ENCODE results near the gene PIEZO2. TPM values are rescaled to one million over a fixed set of nuclear protein-coding genes. Genes with fewer than 3 reads are reported as not detected.

Gene PIEZO2
- total RNA-seq, 1 donor from 2014 or later, result 100.0 TPM

DNA sequence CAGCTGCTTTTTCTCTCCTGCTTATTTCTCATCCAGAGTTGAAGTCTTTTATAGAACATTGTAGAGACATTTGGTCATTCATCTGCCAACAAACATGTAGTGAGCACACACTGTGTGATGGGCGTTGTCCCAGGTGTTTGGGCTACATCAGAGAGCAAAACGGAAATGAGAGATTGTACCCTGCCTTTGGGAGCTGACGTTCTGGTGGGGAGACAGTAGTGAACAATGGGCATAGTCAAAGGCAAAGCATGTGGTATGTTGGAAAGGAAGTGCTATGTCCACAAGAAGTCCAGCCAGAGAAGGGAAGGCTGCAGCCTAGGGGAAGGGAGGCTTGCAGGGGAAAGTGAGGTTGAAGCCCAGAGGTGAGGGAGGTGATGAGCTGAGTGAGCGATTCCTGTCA is 78.1 kb downstream of the PIEZO2 start:
- DNase-seq (ENCODE audit: extremely low read depth, low read depth, low spot score), result no peak

DNA sequence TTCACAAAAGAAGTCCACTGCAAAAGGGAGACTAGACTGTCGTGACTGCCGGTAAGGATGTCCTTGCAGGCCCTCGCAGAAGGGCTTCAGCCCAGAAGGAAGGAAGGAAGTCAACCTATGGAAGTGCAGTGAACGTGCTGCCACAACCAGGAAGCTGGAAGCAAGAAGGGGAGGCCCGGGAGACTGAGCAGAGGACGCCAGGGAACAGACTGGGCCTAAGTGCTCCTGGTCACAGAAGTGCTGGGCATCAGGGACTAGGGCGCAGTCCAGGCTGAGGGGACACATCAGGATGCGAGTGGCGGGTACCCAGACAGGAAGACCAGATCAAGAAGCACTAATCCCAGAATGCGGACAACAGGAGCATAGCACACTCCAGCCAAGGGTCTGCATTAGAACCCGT is 78.8 kb downstream of the PIEZO2 start:
- DNase-seq (ENCODE audit: extremely low read depth, low read depth, low spot score), result no peak

DNA sequence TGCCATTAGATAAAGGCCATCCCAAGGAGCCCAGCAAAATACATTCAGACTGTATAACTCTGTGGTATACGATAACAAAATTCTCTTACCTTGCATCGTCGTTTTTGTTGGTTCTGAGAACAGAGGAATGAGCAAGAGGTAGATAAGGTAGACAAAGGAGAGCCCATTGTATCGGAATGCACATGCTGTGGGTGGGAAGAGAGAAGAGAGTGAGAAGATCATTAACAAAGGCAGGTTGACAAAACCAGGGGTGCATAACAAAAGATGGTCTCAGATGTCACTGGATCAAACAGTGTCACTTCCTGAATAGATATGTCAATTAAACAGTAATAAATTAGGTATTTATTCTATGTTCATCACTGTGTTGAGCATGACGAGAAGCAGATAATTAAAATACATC is 83.3 kb downstream of the PIEZO2 start:
- DNase-seq (ENCODE audit: extremely low read depth, low read depth, low spot score), result no peak

DNA sequence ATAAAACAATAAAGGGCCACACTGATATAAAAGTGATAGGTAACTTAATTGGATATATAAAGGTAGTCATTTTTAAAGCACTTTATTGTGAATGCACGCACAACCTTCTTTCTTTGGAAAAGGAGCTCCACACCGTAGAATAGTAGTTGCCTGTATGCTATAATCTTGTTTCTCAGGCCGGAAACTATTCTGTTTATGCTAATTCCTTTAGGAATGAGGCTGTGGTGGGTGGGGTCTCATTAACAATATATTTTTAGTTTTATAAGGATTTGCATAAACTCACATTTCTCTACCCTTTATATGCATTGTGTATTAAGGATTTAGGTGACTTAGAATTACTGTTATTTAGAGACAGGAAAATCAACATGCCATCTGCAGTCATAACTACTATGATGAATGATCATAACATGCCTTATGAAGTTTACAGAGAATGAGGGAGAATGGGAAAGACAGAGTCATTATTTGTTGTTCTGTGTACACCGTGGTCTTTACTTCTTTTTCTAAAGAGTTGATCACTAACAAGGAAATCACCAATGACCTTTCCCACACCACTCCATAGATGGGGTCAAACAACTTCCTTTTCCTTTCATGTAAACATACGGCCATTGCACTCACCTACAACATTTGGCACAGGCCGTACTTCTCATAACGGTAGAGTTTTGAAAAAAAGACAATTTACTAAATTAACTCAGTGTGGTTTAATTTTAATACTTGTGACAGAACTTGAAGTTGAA is 84.5 kb downstream of the PIEZO2 start:
- no peak for DNase-seq (ENCODE audit: extremely low read depth, low read depth, low spot score)

DNA sequence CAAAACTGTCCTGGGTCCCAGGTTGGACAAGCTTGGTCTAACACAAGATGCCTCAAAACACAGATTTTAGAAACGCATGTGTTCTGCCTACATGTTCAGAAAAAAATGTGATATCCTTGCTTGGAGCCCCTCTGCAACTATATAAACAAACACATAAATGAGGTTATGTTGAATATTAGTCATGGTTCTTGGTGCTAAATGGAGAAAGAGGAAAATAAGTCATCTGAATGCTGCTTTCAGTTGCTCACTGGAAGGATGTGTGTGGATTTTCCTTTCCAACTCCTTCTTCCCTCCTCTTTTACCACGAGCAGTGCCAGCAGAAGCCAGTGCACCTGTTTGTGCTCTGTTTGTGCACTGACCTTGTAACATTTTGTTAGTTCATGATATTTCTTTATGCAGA is 85.3 kb downstream of the PIEZO2 start:
- DNase-seq (ENCODE audit: extremely low read depth, low read depth, low spot score), result no peak

DNA sequence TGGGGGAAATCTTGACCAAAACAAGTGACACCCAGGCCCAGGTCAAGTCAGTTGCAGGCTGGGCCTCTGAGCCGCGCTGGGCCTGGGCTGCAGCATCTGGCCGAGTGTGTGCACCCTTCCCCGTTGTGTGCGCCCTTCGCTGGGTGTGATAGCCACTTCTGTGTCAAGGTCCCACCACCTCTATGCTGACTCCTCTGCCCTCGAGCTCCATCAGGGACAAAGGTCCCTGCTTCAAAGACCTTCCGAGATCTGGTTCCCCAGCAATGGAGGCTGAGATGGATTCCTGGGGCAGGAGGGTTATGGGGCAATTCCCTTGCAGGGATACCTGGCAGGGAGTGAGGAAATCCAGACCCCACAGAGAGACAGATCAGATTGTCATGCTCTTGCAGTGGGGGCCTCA is 93.6 kb downstream of the PIEZO2 start:
- no peak for DNase-seq (ENCODE audit: extremely low read depth, low read depth, low spot score)

DNA sequence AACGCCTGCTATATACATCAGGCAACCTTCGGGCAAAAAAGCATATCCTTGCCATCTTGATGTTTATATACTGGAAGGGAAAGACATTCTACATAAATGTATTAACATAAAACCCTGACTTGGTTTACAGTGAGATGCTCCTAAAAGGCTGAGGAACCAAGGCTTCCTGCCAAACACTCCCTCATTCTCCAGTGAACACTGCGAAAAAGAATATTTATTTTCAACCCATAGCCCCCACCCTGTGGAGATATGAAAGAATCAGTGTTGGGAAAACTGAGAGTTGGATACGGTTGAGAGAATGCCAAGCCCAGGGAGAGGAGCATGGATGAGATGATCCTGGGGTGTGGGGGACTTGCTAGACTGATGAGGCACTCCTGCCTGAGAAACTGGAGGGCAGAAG is 94.9 kb downstream of the PIEZO2 start:
- no peak for DNase-seq (ENCODE audit: extremely low read depth, low read depth, low spot score)

DNA sequence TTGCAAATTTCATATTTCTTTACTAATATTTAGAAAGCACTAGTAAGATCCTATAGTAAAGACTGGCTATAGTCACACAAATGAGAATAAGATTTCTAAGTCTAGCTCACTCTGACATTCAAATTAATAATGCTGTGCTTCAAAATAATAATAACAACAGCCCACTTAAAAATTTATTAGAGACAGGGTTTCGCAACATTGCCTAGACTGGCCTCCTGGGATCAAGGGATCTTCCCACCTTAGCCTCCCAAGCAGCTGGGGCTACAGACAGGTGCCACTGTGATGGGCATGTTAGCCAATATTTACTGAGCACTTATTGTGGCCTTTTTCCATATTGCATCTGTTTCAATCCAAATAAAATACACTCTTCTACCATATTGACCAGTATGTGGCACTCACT is 96.1 kb downstream of the PIEZO2 start:
- no peak for DNase-seq (ENCODE audit: extremely low read depth, low read depth, low spot score)

DNA sequence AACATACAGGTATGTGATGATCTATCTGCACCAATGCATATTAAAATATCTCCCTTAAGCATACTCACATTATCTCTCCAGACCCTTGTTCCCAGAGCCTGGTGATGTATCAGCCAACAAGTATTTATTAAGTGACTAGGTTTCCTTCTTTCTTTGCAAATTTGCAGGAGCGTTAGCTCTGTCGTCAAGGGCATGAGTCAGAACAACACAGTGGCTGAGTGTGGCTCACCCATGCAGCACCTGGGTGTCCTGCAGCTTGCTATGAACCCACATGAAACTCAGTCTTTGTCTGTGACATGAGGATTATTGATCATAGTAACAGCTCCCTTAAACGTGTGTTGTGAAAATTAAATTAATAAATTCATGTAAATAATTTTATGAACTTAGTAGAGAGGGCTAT is 96.6 kb downstream of the PIEZO2 start:
- DNase-seq (ENCODE audit: extremely low read depth, low read depth, low spot score), result no peak

DNA sequence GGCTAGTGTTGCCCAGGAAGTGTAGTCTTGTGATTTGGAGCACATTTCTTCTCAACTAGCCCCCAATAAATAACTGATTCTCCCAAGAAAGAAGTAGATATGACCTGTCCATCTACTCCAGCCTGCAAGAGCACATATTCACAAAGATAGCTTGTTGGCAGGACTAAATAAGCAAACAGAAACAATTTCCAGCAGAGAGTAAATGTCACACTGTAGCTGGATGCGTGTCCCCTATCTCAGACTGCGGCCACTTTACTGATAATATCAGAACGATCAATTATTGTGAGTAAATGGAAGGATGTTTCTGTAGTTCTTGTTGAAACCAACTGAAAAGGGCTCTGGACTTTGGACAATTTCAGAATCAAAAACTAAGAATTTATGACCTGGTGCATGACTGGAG is 97.9 kb downstream of the PIEZO2 start:
- no peak for DNase-seq (ENCODE audit: extremely low read depth, low read depth, low spot score)

DNA sequence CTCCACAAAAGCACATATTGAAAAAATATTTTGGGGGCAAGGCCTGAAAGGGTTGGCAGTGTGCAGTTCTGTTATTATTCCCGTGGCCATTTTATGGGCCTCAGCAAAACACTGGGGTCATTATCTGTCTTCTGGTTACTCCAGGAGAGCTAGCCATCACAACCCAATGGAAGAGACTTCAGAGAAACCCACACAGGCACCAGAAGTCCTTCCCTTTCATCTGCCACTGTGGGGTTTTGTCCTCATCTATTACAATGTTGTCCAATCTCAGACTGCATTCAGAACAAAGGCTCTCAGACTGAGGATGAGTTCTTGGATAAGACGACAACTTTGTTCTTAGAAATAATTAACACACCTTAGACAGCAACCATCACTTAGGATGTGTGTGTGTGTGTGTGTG is 98.4 kb downstream of the PIEZO2 start:
- no peak for DNase-seq (ENCODE audit: extremely low read depth, low read depth, low spot score)

DNA sequence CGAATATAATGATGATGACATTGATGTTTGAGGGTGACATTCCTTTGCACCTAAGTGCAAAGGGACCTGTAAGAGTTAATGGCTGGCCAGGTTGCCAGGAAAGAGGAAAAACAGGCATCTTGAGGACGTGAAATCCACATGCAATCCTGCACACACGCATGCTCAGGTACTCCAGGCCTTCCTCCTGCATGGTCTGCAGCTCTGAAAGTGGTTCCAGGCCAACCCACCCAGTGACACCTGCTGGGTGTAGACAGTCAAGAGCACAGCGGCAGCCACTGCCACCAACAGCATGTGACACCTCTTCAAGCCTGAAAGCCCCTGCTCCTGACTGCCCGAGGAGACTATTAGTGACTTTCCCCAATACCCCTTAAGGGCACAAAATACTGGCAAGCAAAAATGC is 101.6 kb downstream of the PIEZO2 start:
- DNase-seq (ENCODE audit: extremely low read depth, low read depth, low spot score), result no peak

DNA sequence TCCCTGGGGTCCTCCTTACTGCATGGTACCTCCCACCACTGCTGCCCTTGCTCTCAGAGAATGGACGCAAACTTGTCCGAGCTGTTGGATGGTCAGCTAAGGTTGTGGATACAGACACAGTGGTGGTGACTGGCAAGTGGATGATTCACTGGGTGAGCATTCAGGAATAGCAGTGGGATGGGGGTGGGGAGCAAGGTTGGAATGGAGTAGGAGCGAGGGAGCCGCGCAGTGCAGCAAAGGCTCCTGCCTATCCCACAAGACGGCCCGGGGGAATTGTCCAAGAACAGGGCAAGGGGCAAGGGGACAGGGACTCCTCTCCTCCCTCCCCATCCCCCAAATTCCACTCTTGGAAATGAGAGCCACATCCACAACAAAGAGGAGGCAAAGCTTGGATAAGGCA is 102.2 kb downstream of the PIEZO2 start:
- DNase-seq (ENCODE audit: extremely low read depth, low read depth, low spot score), result no peak

DNA sequence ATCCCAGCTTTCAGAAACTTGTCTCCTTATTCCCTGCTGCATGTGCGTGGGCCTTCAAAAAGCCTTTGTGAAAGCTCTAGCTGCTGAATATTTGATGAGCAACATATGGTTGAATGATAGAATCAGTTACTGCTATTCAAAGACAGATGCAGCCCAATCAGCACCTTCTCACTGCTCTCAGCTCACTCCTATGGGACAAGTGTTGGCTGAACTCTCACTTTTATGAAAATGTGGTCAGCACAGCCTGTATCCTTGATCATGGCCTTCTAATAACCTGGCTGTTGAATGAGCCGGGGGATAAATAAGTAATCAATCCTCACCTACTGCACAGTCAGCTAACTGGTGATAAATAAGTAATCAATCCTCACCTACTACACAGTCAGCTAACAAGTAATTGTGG is 103.2 kb downstream of the PIEZO2 start:
- no peak for DNase-seq (ENCODE audit: extremely low read depth, low read depth, low spot score)

DNA sequence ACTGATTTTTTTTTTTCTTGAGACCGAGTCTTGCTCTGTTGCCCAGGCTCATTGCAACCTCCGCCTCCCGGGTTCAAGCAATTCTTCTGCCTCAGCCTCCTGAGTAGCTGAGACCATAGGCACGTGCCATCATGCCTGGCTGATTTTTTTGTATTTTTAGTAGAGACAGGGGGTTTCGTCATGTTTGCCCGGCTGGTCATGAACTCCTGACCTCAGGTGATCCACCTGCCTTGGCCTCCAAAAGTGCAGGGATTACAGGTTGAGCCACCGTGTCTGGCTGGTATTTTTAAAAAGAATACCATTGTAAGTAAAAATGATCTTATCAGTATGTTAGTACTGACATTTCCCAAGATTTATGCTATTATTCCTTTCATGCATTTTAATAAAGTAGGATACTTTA is 105.7 kb downstream of the PIEZO2 start:
- DNase-seq (ENCODE audit: extremely low read depth, low read depth, low spot score), result no peak

DNA sequence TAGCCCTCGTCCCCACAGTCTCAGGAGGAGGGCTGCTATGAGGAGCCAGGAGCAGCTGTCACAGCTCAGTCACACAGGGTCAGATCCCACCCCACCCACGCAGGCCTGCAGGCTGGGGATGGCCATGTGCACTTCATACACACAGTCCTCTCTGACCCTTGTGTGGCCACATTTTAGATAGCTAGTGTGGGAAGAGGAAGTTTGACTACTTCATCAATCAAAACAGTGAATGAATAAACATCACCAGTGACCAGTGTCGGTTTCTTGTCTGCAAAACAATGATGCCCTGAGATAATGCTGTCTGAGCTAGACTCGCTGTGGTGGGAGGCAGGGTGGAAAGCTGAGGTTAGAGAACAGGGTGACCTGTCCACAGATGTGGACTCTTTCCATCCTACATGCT is 107.1 kb downstream of the PIEZO2 start:
- DNase-seq (ENCODE audit: extremely low read depth, low read depth, low spot score), result no peak

DNA sequence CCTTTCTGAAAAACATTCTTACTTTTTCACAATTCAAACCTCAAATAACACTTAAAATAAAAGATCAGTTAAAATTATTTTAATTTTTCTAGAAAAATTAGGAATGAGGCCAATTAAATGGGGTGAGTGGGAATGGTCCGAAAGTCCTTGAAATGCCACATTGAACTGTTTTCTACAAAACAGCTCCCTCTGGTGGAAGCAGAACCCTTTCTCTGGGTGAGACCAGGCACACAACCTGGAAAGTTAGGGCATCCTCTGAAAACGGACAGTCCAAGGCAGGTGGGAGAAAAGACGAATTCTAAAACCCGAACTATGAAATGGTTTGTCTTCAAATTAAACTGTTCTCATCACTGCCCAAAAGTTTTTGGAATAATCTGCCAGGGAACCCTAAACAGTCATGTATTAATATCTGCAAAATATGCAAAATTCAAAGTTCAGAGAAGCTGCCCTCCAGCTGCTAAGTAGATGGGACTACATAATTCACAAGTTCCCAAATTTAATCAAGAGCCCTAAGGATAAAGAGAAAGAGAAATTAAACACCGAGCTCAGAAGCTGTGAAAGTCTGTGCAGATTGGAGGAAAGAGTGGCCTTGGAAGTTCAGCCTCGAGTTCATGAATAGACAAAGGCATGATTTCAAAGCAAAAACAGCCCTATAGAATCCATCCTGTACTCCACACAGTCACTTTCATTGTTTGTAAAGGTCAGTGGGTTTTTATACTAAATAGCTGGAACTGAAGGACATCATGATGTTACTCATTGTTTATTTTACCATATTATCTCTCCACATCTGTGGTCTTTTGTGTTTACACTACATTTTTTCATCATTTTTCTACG is 108.3 kb downstream of the PIEZO2 start:
- peak; percentile 52 for DNase-seq (ENCODE audit: extremely low read depth, low read depth, low spot score)

DNA sequence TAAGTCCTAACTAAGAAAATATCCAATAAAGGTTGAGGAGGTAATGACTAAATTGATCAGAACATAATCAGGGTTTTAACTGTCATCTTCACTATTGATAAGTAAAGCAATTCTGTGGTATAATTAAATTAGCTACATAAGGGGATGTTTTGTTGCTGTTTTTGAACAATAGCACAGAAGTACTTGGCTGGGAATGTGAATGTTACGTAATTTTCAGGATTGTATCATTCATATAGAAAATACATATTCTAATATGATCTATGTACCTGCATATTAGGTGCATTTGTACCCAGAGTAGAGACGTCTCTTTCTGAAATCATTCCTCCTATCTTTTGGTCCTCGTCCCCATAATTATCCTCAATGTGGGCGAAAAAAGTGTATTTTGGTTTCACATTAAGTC is 109.0 kb downstream of the PIEZO2 start:
- DNase-seq (ENCODE audit: extremely low read depth, low read depth, low spot score), result no peak

DNA sequence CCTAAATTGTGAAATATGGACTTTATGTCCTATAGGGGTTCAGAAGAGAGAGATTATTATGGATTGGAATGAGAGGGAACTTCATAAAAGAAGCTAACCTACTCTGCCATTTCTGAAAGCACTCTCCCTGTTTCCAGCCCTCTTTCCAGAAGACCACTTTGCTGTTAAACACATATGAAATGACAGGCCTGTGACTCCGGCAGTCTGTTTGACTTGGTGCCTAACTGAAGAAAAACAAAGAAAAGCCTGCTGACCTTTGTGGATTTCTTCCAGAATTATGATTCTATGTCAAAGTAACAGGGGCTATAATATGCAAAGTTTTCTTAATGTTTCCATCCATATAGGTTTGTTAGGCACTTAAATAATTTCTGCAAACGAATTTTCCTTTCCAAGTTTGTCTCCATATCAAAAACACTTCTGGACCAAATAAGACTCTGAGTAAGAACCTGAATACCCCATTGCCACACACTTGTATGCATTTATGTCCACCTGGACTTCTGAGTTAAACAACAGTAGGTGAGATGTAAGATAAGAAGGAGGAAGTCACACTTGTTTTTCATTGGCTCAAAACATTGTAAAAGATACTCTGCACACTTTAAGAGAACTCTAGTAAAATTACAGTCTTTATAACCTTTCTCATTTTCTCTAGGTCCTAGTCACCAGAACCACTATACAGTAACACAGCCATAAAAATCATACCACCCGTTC is 111.7 kb downstream of the PIEZO2 start:
- DNase-seq (ENCODE audit: extremely low read depth, low read depth, low spot score), result no peak

DNA sequence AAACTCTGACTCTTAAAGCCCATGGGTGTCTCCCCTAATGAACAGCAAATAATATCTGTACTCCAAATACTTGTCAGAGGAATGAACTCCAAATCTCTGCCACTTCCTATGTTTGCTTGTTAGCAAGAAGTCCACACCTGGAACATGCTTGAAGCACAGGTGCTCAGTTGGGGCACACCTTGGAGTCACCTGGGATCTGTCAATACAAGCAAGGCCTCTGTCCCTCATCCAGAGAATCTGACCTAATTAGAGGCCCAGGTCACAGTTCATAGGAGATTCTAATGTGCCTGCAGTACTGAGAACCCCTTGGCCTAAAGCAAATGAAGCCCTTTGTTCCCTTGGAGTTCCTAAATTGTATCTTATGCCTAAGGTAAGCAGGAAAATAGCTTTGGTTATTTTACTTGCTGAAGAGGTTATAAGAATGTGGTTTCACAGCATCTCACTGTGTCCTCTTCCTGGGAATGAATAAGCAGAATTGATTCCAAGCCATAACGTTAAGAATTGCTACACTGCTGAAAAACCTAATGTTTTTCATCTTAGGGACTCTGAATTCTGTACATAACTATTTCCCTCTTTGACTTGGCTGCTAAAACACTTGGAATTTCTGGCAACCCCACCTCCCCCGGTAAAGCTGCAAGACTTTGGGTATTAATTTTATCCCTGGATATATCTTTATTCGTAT is 113.4 kb downstream of the PIEZO2 start:
- DNase-seq (ENCODE audit: extremely low read depth, low read depth, low spot score), result no peak

DNA sequence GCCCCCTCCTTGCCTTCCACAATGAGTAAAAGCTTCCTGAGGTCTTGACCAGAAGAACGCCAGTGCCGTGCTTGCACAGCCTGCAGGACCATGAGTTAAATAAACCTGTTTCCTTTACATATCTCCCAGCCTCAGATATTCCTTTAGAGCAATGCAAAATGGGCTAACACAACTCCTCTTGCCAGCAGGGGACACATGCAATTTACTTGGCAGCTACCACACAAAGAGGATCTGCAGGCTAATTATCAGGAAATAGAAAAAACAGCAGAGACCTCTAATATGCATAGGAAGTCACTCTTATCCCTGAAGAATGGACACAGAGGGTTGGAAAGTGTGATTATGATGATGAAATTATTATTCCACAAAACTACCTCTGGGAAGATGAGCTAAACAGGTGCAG is 114.0 kb downstream of the PIEZO2 start:
- DNase-seq (ENCODE audit: extremely low read depth, low read depth, low spot score), result no peak

Measured in glomerular endothelial cell (primary cell).